ENCODE data around the gene ESF1.

The ESF1 gene

DNA sequence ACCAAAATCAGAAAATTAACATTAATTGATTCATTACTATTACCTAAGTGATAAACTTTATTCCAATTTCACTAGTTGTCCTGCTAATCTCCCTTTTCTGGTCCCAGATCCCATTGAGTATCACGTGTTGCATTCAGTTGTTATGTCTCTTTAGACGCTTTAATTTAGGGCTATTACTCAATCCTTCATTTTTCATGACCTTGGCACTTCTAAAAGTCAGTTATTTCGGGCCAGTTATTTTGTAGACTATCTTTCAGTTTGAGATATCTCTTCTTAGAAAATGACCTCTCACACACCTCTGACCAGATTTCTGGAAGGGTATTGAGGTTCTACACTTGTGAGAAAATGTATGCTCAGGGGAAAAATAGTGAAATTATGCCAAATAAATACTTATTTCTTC is 112.0 kb downstream of the ESF1 start:
- DNase-seq: no peak

DNA sequence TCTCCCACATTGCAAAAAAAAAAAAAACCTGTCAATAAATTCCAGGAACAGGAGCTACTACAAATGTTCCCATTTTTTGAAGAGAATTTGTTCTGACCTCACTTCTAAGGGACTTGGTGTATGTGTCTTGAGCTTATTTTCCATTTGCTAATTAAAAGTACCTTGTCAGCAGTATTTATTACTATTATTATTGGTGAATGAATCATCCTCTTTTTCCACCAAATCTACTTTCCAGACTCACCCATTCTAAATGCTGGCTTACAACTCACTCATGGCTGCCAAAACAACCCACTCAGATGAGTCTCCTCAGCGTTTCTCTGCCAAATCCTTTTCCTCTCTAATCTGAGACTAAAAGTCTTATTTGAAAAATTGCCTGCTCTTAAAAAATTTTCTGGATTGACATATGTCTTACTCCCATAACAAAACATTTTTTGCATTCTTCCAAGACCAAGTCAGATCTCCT is 112.8 kb downstream of the ESF1 start:
- DNase-seq: no peak

DNA sequence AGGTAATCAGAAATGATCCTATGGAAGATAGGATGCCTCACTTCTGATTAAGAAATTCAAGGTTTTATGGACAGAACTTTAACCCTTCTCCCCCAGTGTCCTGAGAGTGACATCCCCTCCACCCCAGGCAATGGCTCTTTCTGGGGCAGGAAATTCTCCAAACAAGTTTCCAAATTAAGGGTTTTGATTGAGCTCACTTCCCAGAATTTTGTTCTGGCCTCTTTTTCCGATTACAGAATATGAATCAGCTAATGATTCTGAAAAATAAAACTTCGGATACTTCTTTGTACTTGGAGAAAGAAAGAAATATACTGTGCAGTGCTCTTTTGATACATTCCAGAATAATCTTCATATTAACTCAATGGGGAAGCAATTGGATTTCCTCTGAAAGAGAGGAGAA is 113.2 kb downstream of the ESF1 start:
- no peak for DNase-seq

DNA sequence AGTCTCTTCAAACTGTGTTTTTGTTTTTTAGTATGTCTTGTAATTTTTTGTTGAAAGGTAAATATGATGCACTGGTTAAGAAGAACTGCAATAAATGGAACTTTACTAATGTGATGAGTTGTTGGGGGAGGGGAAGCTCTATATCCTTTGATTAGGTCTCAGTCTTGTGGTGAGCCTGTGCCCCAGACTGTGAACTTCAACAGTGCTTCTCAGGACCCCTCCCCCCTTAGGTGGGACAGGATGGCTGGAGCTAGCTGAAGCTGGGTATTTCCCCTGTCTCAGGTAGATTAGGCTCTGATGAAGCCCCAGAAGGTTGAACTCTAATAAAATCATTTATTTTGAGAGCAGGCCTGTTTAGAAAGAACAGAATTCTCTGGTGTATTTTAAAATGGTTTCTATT is 114.6 kb downstream of the ESF1 start:
- DNase-seq: no peak

DNA sequence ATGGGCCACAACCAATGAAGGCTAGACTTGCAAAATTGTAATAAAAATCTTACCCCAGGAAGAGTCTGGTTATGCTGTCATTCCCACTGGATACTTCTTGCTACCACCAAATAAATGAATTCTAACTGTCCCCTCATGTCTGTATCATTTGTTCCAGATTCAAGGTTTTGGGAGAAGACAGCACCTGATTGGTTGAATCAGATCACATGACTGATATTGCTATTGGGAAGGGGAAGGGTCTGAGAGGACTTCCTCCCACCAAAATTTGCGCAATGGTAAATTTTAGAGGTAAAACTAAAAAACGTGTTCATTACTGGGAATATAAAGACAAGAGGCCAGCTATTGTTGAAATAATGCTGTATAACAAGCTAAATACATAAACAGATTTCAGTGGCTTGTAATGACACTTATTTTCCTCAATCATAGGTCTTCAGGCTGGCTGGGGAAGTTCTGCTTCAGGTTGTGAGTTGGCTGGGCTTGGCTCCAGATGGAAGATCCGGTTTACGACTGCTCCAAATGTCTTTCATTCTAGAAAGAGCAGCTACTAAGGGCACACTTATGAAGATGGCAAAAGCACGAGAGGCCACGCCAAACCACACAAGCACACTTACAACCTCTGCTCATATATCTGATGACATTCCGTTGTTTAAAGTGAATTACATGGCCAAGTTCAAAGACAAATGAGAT is 118.9 kb downstream of the ESF1 start:
- DNase-seq: no peak
